ENCODE results near the gene SCUBE3. TPM values are rescaled to one million over a fixed set of nuclear protein-coding genes. Genes with fewer than 3 reads are reported as not detected.

The SCUBE3 gene
- total RNA-seq, 1 donor from 2014 or later, result 0.25 TPM

- Mint-ChIP-seq H3K36me3 (ENCODE audit: unreplicated experiment) (no peaks in the 10 kb centered on the region), H3K27ac (ENCODE audit: unreplicated experiment) (no peak overlapping the region), H3K4me3 (ENCODE audit: unreplicated experiment) (no peak overlapping the region), H3K4me1 (ENCODE audit: low read depth, unreplicated experiment) (peaks cover 6% of the 10 kb centered on the region), H3K27me3 (ENCODE audit: unreplicated experiment) (no peaks in the 10 kb centered on the region), H3K9me3 (ENCODE audit: unreplicated experiment) (no peaks in the 10 kb centered on the region)
- no peak for DNase-seq
- no peak for TF ChIP-seq CTCF (IDR thresholded peaks at IDR 0.05; ENCODE audit: partially characterized antibody, unreplicated experiment)
Measured at GRCh38 chr6:35296931-35297600, 83.3 kb downstream of the SCUBE3 start.

GRCh38 chr6:35297601-35298481 lies 84.1 kb downstream of the SCUBE3 start, which contains the start of gene DEF6:
TSS of gene DEF6 (plus strand) at chr6:35297818. CDS start at chr6:35297857, 39 bp downstream.
- Mint-ChIP-seq H3K9me3 (ENCODE audit: unreplicated experiment) (no peaks in the 10 kb centered on the region), H3K4me1 (ENCODE audit: low read depth, unreplicated experiment) (peaks cover 10% of the 10 kb centered on the region), H3K27me3 (ENCODE audit: unreplicated experiment) (no peaks in the 10 kb centered on the region), H3K4me3 (ENCODE audit: unreplicated experiment) (no peak within 1 kb of the TSS), H3K36me3 (ENCODE audit: unreplicated experiment) (no peaks in the 10 kb centered on the region), H3K27ac (ENCODE audit: unreplicated experiment) (no peak within 1 kb of the TSS)
- peak; percentile 77 for DNase-seq
- TF ChIP-seq CTCF (IDR thresholded peaks at IDR 0.05; ENCODE audit: partially characterized antibody, unreplicated experiment), result peak; percentile 20

GRCh38 chr6:35298625-35299140 lies 84.9 kb downstream of the SCUBE3 start:
- Mint-ChIP-seq H3K36me3 (ENCODE audit: unreplicated experiment) (peaks cover 4% of the 10 kb centered on the region), H3K27me3 (ENCODE audit: unreplicated experiment) (no peaks in the 10 kb centered on the region), H3K9me3 (ENCODE audit: unreplicated experiment) (no peaks in the 10 kb centered on the region), H3K4me1 (ENCODE audit: low read depth, unreplicated experiment) (peaks cover 13% of the 10 kb centered on the region), H3K4me3 (ENCODE audit: unreplicated experiment) (no peak overlapping the region), H3K27ac (ENCODE audit: unreplicated experiment) (no peak overlapping the region)
- no peak for TF ChIP-seq CTCF (IDR thresholded peaks at IDR 0.05; ENCODE audit: partially characterized antibody, unreplicated experiment)
- DNase-seq, result no peak

GRCh38 chr6:35299674-35300073 lies 85.9 kb downstream of the SCUBE3 start:
- Mint-ChIP-seq H3K27ac (ENCODE audit: unreplicated experiment) (no peak overlapping the region), H3K4me1 (ENCODE audit: low read depth, unreplicated experiment) (peaks cover 13% of the 10 kb centered on the region)
- no peak for TF ChIP-seq CTCF (IDR thresholded peaks at IDR 0.05; ENCODE audit: partially characterized antibody, unreplicated experiment)

More at GRCh38 chr6:35299674-35300073, 85.9 kb downstream of the SCUBE3 start:
- H3K4me3 Mint-ChIP-seq (ENCODE audit: unreplicated experiment), result no peak overlapping the region
- no peaks in the 10 kb centered on the region for H3K9me3 Mint-ChIP-seq (ENCODE audit: unreplicated experiment)
- no peak for DNase-seq
- peaks cover 4% of the 10 kb centered on the region for H3K36me3 Mint-ChIP-seq (ENCODE audit: unreplicated experiment)
- no peaks in the 10 kb centered on the region for H3K27me3 Mint-ChIP-seq (ENCODE audit: unreplicated experiment)
